ENCODE data around the gene CASP9.

Gene CASP9

GRCh38 chr1:15444468-15445389 is 79.3 kb downstream of the CASP9 start:
- no peak for DNase-seq

GRCh38 chr1:15443281-15443680 is 80.7 kb downstream of the CASP9 start:
- no peak for DNase-seq

- DNase-seq = no peak
Measured at GRCh38 chr1:15442759-15443158, 81.3 kb downstream of the CASP9 start.

GRCh38 chr1:15442119-15442518 is 81.9 kb downstream of the CASP9 start:
- DNase-seq = no peak

All from activated naive CD4-positive, alpha-beta T cell treated with Interleukin-2 at 50 U/mL for 16 hours (primary cell).